ENCODE data around the gene DHTKD1.
"Not testable (repeated sequence)": the region's sequence is repeated elsewhere in the genome, so short reads cannot be mapped to it uniquely, and the experiment has no call there.

The DHTKD1 gene

DNA sequence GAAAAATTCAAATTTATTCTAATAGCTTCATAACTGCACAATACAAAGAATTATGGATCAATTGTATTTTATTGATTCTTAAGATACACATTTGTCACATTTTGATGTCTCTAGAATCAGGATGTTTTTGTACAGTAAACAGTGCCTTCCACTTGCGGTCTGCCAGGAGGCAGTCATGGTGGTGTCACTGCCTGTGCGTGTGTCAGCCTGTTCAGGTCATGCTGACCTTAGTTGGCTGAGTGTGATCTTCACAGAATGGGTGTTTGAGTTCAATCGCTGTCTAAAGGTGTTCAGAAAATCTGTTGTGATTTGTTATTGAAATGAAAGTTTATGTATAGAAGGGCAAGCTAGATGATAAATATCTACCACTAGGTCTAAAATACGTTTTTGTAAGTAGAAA, 81.4 kb downstream of the DHTKD1 start:
- DNase-seq (ENCODE audit: low spot score), result no peak

DNA sequence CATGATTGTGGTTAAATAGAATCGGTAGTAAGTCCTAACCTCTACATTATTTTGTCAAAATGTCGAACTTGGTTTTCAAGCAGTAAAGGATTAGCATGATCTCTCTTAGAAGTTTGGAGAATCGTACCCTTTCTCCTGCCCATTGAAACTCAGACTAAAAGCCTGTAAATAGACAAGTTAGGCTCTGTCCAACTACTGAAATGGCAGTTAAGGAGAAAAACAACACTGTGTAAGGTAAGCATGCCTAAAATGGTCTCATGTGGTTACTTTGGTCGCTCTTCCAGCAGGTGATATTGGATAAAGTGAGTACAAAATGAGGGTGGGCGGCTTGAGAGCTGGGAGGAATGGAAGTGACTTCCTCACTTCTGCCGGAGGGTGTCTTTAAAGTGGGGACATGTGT, 85.8 kb downstream of the DHTKD1 start:
- DNase-seq (ENCODE audit: low spot score), result no peak

DNA sequence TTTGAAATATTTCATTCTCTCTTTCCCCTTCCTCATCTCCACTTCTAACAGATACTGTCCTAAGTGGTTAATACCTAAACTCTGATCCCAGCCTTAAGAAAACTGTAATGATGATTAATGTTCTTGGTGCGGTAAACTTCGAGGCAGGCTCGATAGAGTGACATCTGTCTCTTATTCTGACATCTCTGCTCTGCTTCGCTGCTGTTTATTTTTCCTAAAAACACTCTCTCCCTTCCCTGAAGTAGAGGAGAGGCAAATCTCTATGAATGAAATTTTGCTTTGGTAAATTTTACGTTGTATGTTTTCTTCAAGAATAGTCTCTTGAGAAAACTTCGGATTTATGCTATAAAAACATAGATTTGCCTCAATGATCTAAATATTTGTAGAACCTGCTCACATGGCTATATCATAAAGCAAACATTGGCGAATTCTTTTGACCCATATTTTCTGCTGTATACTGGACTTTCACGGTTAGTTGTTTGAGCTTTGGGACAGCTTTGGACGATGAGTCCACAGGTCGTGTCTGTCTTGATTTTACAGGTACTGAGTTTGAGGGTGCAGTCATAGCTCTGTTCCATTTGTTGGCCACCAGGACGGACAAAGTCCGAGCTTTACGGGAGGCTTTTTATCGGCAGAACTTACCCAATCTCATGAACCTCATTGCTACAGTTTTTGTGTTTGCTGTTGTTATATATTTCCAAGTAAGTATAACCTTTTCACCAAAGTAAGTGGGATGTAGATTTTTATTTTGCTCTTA, 87.8 kb downstream of the DHTKD1 start:
- no peak for DNase-seq (ENCODE audit: low spot score)

DNA sequence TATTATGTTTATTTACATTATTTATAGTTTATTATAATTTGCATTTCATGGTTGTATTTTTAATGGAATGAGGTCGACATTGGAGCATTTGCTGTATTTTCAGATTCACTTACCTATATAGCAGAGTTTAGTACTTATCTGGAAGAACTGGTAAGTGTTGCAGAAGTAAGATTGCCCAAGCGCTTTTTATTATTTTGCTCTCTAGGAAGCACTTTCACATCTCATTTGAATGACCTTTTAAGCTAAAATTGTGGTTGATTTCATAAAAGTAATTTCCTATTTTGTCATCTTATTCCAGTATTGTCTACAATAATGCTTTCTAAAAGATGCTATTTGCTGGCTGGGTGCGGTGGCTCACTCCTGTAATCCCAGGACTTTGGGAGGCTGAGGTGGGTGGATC, 89.4 kb downstream of the DHTKD1 start:
- no peak for DNase-seq (ENCODE audit: low spot score)

DNA sequence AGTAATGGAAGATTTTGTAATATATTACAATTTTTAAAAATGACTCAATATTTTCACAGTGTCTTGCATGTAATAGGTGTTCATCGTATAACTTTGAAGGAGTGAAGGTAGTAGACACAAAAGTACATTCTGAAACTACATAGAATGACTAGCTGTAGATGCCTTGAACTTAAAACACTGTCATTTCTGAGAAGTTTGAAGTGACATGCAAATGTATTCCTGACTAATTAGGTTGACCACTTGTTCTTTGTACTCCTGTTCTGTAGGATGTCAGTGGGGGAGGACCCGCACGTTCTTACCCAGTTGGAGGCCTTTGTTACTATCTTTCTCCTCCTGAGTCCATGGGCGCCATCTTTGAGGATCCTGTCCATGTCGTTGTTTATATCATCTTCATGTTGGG, 91.9 kb downstream of the DHTKD1 start:
- DNase-seq (ENCODE audit: low spot score), result no peak

DNA sequence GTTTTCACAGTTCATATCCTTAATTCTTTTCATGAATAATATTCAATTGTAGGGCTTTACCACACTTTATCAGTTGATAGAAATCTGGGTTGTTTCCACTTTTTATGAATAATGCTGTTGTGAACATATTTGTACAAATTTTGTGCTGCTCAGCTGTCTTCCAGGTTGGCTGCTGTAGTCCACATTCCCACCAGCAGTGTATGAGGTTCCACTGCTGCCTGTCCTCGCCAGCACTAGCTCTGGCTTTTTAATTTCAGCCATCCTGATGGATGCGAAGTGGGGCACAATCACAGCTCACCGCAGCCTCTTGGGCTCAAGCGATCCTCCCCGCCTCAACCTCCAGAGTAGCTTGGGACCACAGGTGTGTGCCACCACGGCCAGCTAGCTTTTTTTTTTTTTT, 94.2 kb downstream of the DHTKD1 start:
- DNase-seq (ENCODE audit: low spot score), result no peak

DNA sequence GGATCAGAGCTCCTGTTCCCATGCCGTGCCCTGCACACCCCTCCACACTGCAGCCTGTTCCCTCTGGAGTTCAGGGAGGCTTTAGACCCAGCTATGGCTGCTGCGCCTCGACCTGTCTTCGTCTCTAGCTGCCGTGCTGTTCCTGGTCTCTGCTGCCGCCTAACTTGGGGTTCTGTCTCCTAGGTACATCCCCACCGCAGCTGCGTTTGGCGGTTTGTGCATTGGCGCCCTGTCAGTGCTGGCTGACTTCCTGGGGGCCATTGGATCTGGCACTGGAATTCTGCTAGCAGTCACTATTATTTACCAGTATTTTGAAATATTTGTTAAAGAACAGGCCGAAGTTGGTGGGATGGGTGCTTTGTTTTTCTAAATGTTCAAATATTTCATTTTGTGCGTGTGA, 95.3 kb downstream of the DHTKD1 start:
- no peak for DNase-seq (ENCODE audit: low spot score)

DNA sequence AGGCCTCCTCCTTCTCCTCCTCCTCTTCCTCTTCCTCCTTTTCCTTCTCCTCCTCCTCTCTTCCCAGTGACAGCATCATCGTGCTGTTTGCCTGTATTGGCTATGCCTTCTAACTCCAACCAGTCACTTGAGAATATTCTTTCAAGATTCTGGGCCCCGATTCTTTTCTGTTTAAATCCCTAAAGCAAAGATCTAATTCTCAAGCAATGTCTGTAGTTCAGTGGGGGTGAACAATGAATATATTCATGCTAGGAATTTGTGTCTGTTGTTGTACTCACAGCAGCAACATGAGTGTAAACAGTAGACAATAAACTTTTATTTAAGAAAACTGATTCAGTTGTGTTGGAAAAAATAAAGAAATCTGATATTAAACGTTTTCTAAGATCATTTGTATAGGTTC, 96.3 kb downstream of the DHTKD1 start:
- DNase-seq (ENCODE audit: low spot score), result no peak

DNA sequence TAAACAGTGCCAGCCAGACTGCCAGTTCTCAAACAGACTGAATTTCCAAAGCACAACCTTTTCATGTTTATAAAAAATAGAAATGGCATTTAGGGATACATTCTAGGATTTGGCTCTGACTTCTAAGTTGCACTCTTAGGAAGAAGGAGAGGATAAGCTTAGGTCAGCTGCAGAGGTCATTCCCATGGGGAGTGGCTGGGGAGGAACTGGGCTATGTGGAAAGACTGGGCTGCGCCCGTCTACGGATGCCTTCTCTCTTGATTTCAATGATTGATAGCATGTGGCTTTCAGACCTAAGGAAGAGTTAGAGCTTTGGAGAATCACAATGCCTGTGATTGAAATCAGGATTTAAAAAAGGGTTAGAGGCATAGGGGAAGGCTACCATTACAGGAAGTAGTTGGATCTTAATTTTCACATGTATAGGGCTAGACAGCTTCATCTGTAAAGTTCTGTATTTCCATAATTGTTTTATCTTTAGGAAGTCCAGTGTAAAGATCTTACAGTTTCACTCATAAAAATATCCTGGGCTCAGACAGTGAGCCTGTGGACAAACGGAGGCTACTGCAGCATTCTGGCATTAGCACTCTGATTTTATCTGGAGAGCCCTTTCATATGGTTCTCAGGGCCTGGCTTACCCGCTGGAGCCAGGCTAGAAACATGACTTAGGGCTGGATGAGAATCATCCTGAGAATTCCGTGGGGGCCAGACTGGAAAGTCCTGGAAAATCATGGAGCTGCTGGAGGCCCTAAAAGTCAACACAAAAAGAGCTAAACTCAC, 97.4 kb downstream of the DHTKD1 start:
- DNase-seq (ENCODE audit: low spot score), result no peak

DNA sequence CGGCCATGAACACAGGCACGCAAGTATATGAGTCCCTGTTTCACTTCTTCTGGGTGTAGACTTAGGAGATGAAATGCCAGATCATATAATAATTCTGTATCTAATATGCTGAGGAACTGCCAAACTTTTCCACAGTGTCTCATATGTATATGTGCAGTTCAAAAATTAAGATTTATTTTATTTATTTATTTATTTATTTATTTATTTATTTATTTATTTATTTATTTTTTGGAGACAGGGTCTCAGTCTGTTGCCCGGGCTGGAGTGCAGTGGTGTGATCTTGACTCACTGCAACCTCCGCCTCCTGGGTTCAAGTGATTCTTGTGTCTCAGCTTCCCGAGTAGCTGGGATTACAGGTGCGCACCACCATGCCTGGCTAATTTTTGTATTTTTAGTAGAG, 102.8 kb downstream of the DHTKD1 start:
- not testable (repeated sequence) for DNase-seq (ENCODE audit: low spot score)
